HuH-7.5 (cell line): ENCODE data around the gene TIMM22.
"Not testable (repeated sequence)": the region's sequence is repeated elsewhere in the genome, so short reads cannot be mapped to it uniquely, and the experiment has no call there.

Source experiments
- DNase-seq: peaks from one replicate; pipeline ENCODE4 v3.0.0; 2011; ENCODE audit warnings: low spot score

The TIMM22 gene

DNA sequence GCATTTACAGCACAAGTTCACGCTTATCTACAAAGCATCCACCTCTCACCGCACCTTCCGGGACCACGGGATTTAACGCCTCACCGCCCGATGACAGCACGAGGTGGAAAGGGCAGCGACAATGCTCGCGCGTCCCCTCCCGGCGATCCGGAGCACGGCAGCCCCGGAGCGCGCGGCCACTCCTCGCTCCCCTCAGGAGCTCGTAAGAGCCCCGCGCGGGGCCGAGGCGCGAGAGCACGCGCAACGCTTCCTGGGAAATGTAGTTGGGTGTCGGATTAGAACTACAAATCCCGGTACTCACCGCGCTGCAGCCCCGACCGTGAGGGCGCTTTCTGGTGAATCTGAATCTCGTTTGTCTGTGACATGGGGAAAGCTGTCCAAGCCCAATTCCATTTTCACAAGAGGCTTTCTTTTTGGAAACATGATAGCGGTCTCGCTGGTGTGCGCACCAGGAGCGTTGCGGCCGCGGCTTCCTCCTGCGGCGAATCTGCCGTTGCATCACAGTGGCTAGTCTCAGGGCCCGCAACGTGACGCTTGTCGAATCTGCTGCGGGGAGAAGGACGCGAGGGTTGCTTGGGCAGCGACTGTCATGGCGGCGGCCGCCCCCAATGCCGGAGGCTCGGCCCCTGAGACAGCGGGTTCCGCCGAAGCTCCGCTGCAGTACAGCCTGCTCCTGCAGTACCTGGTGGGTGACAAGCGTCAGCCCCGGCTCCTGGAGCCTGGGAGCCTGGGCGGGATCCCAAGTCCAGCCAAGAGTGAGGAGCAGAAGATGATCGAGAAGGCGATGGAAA, at the start of gene TIMM22:
TIMM22 (plus strand) TSS at position 576 of the 791 bp plus-strand sequence; CDS start at position 590, 14 bp downstream.
- peak; percentile 90 for DNase-seq

- DNase-seq: no peak
Observed at GRCh38 chr17:948284-948852, 48.6 kb upstream of the TIMM22 start.

- no peak for DNase-seq
Observed at GRCh38 chr17:949623-950303, 47.2 kb upstream of the TIMM22 start.

- peak; percentile 64 for DNase-seq
Observed at GRCh38 chr17:951325-952132, 45.4 kb upstream of the TIMM22 start.

GRCh38 chr17:952592-952991, 44.3 kb upstream of the TIMM22 start:
- not testable (repeated sequence) for DNase-seq

- DNase-seq: no peak
Observed at GRCh38 chr17:953767-954166, 43.2 kb upstream of the TIMM22 start.

GRCh38 chr17:954431-955164, 42.3 kb upstream of the TIMM22 start:
- peak; percentile 71 for DNase-seq

- DNase-seq: no peak
Observed at GRCh38 chr17:956905-957304, 40.0 kb upstream of the TIMM22 start.

DNA sequence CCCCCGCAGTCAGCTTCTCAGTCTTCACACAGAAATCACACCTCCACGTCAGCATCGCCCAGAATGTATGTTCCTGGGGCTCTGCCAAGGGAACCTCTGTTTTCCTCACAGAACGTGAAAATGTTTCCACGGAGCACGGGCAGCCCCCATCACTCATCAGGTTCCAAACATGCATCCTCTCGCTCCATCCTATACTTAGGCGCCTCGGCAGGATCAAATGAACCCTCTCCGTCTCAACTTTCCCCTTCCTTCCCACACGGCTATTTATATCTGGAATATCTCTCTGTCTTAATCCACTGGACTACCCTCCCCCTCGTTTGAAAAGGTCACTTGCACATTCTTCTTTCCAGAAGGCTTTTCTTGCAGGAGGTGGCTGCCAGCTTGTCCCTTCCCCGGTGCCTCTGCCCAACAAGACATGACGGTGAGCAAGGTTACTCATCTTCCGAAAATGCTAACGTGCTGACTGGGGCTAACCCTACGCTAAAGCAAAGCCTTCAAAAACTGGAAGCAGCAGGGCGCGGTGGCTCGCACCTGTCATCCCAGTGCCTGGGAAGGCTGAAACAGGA, 39.0 kb upstream of the TIMM22 start:
- DNase-seq: no peak

- no peak for DNase-seq
Observed at GRCh38 chr17:958712-959451, 38.0 kb upstream of the TIMM22 start.

GRCh38 chr17:962166-962565, 34.8 kb upstream of the TIMM22 start:
- DNase-seq: no peak

DNA sequence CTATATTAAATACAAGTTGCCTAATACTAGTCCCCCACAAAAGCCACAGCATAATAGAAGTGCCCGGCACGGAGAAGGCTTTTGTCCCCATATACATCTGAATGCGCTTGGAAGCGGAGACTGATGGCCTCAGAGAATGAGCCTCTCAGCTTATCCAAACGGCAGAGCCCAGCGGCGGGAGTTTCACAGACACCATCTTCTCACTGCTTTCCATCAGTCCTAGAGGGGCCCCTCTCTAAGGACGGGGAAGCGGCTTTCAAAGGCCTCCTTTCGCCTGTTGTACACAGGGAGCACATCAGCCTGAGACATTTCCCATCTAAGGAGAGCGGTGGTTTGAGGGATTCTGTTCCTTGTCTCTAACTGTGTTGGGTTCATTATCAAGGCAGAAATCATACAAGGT, 34.3 kb upstream of the TIMM22 start:
- DNase-seq: no peak

DNA sequence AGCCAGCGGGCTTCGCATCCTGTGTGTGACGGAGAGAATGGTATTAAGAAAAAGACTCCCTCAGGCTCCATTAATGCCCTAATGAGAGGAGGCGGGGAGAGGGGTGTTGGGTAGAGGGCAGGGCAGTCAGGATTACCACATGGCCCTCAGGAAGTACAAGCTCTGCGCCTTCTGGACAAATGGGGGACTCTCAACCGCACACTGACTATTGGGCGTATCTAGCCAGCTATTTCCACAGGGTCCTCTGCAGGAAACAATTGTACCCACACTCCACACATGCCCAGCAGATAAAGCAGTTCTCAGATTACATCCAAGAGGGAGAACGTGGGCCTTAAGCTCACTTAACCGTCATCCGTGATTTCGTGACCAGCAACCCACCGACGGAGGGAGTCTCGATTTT, 32.1 kb upstream of the TIMM22 start:
- DNase-seq: no peak

- no peak for DNase-seq
Observed at GRCh38 chr17:965311-965989, 31.5 kb upstream of the TIMM22 start.

GRCh38 chr17:967122-967521, 29.8 kb upstream of the TIMM22 start:
- DNase-seq: no peak

DNA sequence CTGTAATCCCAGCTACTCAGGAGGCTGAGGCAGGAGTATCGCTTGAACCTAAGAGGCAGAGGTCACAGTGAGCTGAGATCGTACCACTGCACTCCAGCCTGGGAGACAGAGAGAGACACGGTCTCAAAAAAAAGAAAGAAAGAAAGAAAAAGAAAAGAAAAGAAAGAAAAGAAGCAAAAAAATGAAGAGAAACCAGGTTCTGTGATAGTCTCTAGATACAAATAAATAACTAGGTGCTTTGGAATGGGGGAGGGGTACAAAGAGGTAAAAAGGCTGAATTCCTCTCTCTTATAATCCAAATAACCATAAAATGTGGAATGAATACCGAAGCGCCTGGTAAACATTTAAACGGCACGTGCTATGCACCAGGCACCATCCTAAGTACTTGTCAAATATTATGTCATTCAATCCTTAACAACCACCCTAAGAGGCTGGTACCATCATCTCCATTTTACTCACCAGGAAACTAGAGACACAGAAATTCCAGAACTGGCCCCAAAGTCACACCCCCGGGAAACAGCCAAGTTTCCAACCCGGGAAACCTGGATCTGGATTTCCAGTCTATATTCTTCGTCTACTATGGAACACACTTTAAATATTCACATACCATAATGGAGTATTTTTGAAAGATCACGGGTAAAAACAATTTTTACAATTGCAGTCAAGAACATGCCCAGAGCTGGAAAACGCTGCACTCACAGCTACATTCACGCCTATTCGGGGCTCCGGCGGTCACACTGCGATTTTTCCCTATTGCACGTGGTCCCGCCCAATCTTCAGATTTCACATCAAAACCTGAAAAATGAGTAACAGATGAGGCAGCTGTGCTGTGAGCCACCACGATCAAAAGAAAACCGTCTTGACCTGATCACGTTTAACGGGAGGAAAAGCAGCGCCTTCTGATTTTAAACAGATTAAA, 27.9 kb upstream of the TIMM22 start:
- no peak for DNase-seq

DNA sequence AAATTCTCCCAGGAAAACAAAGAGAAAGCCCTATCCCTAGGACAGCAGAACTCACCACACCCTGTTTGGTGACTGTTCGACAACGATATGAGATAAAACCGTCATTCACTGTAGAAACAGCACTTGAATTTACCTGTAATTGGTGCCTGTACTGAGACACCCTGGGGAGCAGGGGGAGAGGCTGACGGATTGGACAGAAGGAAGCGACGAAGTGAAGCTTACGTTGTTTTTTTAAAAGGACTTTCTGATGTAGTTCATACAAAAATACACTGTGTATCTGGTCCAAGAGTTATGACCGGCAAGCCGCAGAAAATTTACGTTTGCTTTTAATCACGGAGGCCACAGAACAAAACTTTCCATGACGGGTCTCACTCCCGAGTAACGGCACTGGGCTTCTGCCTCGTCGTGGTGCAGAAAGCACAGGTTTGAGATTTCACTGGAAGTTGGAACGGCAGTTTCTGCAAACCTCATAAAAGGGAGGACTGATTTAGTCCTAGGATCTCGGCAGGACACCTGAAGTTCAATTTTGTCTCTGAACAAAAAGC, 27.0 kb upstream of the TIMM22 start:
- DNase-seq: no peak

- no peak for DNase-seq
Observed at GRCh38 chr17:970364-970763, 26.6 kb upstream of the TIMM22 start.

DNA sequence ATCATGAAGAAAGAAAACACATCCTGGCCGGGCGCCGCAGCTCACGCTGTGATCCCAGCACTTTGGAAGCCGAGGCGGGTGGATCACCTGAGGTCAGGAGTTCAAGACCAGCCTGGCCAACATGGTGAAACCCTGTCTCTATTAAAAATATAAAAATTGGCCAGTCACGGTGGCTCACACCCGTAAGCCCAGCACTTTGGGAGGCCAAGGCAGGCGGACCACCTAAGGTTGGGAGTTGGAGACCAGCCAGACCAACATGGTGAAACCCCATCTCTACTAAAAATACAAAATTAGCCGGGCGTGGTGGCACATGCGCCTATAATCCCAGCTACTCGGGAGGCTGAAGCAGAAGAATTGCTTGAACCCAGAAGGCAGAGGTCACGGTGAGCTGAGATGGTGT, 25.1 kb upstream of the TIMM22 start:
- DNase-seq: not testable (repeated sequence)
